Transverse colon (tissue), 4 donors: ENCODE data around the gene CAMTA1.
A peak's percentile ranks its signal among the peaks of the same experiment; 100 is the strongest.

Source experiments
- POLR2A ChIP-seq: fragments of 450-650 bp; IDR thresholded peaks from one replicate; pipeline ENCODE4 v1.6.1; 2016; ENCODE audit warnings: antibody characterized with exemption, mild to moderate bottlenecking, moderate library complexity
- POLR2AphosphoS5 ChIP-seq, 3 donors: sonication (generic); formaldehyde crosslinking; IDR thresholded peaks; one replicate each; pipeline ENCODE4 v1.6.1; 2016; ENCODE audit warnings: antibody characterized with exemption in 3 of 3
- TF ChIP-seq, protein P1 (sequence below), 5 experiments: fragments of 200-600 bp in 3 of 5; fragments of 450-650 bp in 2 of 5; sonication (generic) in 3 of 5; IDR thresholded peaks; 1 replicate in 2 of 5; 2 replicates in 3 of 5; pipeline ENCODE4 v1.5.1; 2016 to 2017; ENCODE audit warnings: antibody characterized with exemption in 5 of 5, inconsistent platforms in 3 of 5, mild to moderate bottlenecking in 2 of 5, moderate library complexity in 1 of 5

DNA sequence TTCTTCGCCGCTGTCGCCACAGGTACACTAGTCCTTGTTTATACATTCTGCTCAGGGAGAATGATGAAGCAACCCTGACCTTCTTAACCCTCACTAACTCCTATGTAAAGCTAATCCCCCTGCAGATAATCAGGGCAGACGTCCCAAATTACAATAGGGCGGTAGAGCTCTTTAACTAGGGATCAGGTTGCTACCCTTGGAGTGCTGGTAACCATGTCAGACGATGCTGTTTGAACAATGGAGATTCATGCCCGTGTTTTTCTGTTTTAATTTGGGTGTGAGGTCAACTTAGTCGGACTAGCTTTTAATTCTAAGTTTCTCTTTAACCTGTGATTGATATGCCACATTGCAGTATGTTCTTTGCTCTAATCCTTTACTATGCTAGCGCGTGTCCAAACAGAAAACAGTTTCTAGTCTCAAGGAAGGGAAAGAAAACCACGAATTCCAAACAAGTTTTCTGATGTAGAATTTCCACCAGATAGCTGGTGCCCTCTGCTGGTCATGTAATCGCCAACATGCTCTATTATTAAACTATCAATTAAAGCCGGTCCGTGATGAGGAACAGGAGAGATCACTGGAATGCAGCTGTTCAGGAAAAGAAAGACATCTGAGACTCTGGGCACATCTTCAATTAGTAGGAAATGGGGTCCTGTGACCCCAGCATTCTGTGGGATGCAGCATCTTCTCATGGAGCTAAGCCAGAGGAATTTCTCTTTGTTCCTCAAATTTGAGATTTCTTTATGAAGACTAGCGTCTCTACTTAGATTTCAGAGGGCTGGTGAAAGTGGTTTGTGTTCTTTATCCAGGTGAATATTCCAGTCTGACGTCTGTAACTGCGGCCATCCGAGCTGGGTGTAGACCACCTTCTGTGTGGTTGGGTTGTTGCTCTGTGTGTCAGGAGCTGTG is 967.5 kb downstream of the CAMTA1 start:
- TF ChIP-seq, protein P1, sequence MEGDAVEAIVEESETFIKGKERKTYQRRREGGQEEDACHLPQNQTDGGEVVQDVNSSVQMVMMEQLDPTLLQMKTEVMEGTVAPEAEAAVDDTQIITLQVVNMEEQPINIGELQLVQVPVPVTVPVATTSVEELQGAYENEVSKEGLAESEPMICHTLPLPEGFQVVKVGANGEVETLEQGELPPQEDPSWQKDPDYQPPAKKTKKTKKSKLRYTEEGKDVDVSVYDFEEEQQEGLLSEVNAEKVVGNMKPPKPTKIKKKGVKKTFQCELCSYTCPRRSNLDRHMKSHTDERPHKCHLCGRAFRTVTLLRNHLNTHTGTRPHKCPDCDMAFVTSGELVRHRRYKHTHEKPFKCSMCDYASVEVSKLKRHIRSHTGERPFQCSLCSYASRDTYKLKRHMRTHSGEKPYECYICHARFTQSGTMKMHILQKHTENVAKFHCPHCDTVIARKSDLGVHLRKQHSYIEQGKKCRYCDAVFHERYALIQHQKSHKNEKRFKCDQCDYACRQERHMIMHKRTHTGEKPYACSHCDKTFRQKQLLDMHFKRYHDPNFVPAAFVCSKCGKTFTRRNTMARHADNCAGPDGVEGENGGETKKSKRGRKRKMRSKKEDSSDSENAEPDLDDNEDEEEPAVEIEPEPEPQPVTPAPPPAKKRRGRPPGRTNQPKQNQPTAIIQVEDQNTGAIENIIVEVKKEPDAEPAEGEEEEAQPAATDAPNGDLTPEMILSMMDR (IDR thresholded peaks at IDR 0.05): peak; percentile 75 to 89 (median 83)
- TF ChIP-seq POLR2A (no peak), POLR2AphosphoS5 (IDR thresholded peaks at IDR 0.05) (no peak)
